ENCODE data around the gene WNK2. TPM values are rescaled to one million over a fixed set of nuclear protein-coding genes. Genes with fewer than 3 reads are reported as not detected.
"Not testable (repeated sequence)": the region's sequence is repeated elsewhere in the genome, so short reads cannot be mapped to it uniquely, and the experiment has no call there.

WNK2 gene
- total RNA-seq, 1 donor from 2014 or later: 9.7 TPM

GRCh38 chr9:93139365-93140182 lies 44.4 kb upstream of the WNK2 start:
- DNase-seq (ENCODE audit: low read depth): no peak
- TF ChIP-seq CTCF (IDR thresholded peaks at IDR 0.05; ENCODE audit: insufficient read depth, low read length, poor library complexity, severe bottlenecking): no peak
- H3K27me3 ChIP-seq (ENCODE audit: control insufficient read depth, insufficient read depth, low read length): no peaks in the 10 kb centered on the region
- no peak overlapping the region for H3K4me3 ChIP-seq (ENCODE audit: low read depth, low read length)
- H3K36me3 ChIP-seq (ENCODE audit: control insufficient read depth, insufficient read depth, low read length): no peaks in the 10 kb centered on the region

GRCh38 chr9:93141771-93142483 lies 42.0 kb upstream of the WNK2 start:
- DNase-seq (ENCODE audit: low read depth): no peak
- TF ChIP-seq CTCF (IDR thresholded peaks at IDR 0.05; ENCODE audit: insufficient read depth, low read length, poor library complexity, severe bottlenecking): no peak
- Histone ChIP-seq H3K4me3 (ENCODE audit: low read depth, low read length) (no peak overlapping the region), H3K27me3 (ENCODE audit: control insufficient read depth, insufficient read depth, low read length) (no peaks in the 10 kb centered on the region), H3K36me3 (ENCODE audit: control insufficient read depth, insufficient read depth, low read length) (no peaks in the 10 kb centered on the region)

DNA sequence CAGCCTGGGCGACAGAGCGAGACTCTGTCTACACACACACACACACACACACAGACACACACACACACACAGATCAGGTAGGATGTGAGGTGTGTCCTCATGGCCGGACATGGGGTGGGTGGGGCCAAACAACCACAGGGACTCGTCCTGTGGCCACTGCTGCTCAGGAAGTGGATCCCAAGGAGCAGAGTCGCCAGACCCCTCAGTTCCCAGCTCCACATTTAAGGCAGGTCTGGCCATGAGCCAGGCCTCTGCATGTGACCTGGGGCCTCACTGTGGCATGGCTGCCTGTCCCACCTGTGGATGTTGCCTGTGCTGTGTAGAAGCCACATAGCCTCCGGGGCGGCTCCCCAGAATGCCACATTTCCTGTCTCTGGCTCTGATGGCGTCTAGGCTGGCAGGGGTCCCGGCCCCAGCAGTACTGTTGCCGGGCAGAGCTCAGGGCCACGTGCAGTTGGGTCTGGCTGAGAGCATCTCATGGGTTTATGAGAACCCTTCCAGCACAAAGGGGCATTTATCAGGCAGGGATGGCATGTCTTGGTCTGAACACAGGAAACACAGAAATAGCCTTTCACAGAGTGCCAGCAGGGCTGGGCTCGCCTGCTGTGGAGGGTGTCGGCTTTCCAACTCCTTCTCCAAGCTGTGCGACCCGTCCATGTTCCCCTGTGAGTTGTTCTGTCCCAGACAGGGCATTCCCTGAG lies 40.0 kb upstream of the WNK2 start:
- H3K27me3 ChIP-seq (ENCODE audit: control insufficient read depth, insufficient read depth, low read length): no peaks in the 10 kb centered on the region
- no peak overlapping the region for H3K4me3 ChIP-seq (ENCODE audit: low read depth, low read length)
- TF ChIP-seq CTCF (IDR thresholded peaks at IDR 0.05; ENCODE audit: insufficient read depth, low read length, poor library complexity, severe bottlenecking): no peak
- no peaks in the 10 kb centered on the region for H3K36me3 ChIP-seq (ENCODE audit: control insufficient read depth, insufficient read depth, low read length)
- DNase-seq (ENCODE audit: low read depth): no peak

GRCh38 chr9:93146696-93147095 lies 37.2 kb upstream of the WNK2 start:
- DNase-seq (ENCODE audit: low read depth); H3K36me3 ChIP-seq (ENCODE audit: control insufficient read depth, insufficient read depth, low read length); H3K4me3 ChIP-seq (ENCODE audit: low read depth, low read length); H3K27me3 ChIP-seq (ENCODE audit: control insufficient read depth, insufficient read depth, low read length): not testable (repeated sequence)

GRCh38 chr9:93147632-93148031 lies 36.3 kb upstream of the WNK2 start:
- no peak for DNase-seq (ENCODE audit: low read depth)
- no peak overlapping the region for H3K4me3 ChIP-seq (ENCODE audit: low read depth, low read length)
- no peak for TF ChIP-seq CTCF (IDR thresholded peaks at IDR 0.05; ENCODE audit: insufficient read depth, low read length, poor library complexity, severe bottlenecking)
- H3K36me3 ChIP-seq (ENCODE audit: control insufficient read depth, insufficient read depth, low read length): no peaks in the 10 kb centered on the region
- no peaks in the 10 kb centered on the region for H3K27me3 ChIP-seq (ENCODE audit: control insufficient read depth, insufficient read depth, low read length)

- Histone ChIP-seq H3K27me3 (ENCODE audit: control insufficient read depth, insufficient read depth, low read length) (no peaks in the 10 kb centered on the region), H3K36me3 (ENCODE audit: control insufficient read depth, insufficient read depth, low read length) (no peaks in the 10 kb centered on the region), H3K4me3 (ENCODE audit: low read depth, low read length) (no peak overlapping the region)
- DNase-seq (ENCODE audit: low read depth): no peak
- TF ChIP-seq CTCF (IDR thresholded peaks at IDR 0.05; ENCODE audit: insufficient read depth, low read length, poor library complexity, severe bottlenecking): no peak
Observed at GRCh38 chr9:93148721-93149120, 35.2 kb upstream of the WNK2 start.
